Measurements from ENCODE around the gene TTLL7.

- TF ChIP-seq CTCF (IDR thresholded peaks at IDR 0.05) (no peak), POLR2A (IDR thresholded peaks at IDR 0.05) (no peak)
Measured at GRCh38 chr1:83958704-83959103, 40.2 kb downstream of the TTLL7 start.

Data from prostate gland (tissue), 2 donors.